KMS-11 (cell line): Measurements from ENCODE around the gene TCP10L.

Source experiments
- H2AFZ ChIP-seq: fragments of 200-600 bp; sonication (generic); 2 replicates; pipeline ENCODE4 v1.6.1; 2016; ENCODE audit warnings: antibody characterized with exemption, mixed run types, low read depth
- H3K27ac ChIP-seq: fragments of 200-600 bp; sonication (generic); 2 replicates; pipeline ENCODE4 v1.6.1; 2016; ENCODE audit warnings: mild to moderate bottlenecking, mixed run types
- H3K27me3 ChIP-seq: fragments of 200-600 bp; sonication (generic); 2 replicates; pipeline ENCODE4 v1.6.1; 2017; ENCODE audit warnings: mild to moderate bottlenecking, low read depth, mixed run types, moderate library complexity; ENCODE audit not compliant: insufficient read depth
- H3K36me3 ChIP-seq: fragments of 200-600 bp; sonication (generic); 2 replicates; pipeline ENCODE4 v1.6.1; 2017; ENCODE audit warnings: mild to moderate bottlenecking, mixed run types; ENCODE audit not compliant: insufficient read depth
- H3K4me1 ChIP-seq: fragments of 200-600 bp; sonication (generic); 2 replicates; pipeline ENCODE4 v1.6.1; 2016; ENCODE audit warnings: mild to moderate bottlenecking, low read depth, mixed run types; ENCODE audit not compliant: poor library complexity, severe bottlenecking
- H3K4me2 ChIP-seq: fragments of 200-600 bp; sonication (generic); 2 replicates; pipeline ENCODE4 v1.7.0; 2016; ENCODE audit warnings: mild to moderate bottlenecking, mixed run types
- H3K4me3 ChIP-seq: fragments of 200-600 bp; sonication (generic); IDR thresholded peaks from 2 replicates; pipeline ENCODE4 v1.6.1; 2017; ENCODE audit warnings: low read depth, low read length, mixed read lengths; ENCODE audit not compliant: insufficient read depth
- H3K79me2 ChIP-seq: fragments of 200-600 bp; sonication (generic); 2 replicates; pipeline ENCODE4 v1.6.1; 2016; ENCODE audit warnings: low read depth, mixed run types; ENCODE audit not compliant: insufficient read depth
- H3K9ac ChIP-seq: fragments of 200-600 bp; sonication (generic); 2 replicates; pipeline ENCODE4 v1.6.1; 2016; ENCODE audit warnings: mild to moderate bottlenecking, mixed run types
- H4K20me1 ChIP-seq: fragments of 200-600 bp; sonication (generic); 2 replicates; pipeline ENCODE4 v1.6.1; 2016; ENCODE audit warnings: mild to moderate bottlenecking, mixed run types; ENCODE audit not compliant: insufficient read depth
- TF ChIP-seq, protein P1 (sequence below): fragments of 200-600 bp; sonication (generic); conservative IDR thresholded peaks from 2 replicates; pipeline ENCODE4 v1.6.1; 2017; ENCODE audit warnings: low read depth, mild to moderate bottlenecking, antibody characterized with exemption, low read length, moderate library complexity, mixed read lengths

Gene TCP10L

GRCh38 chr21:32602099-32602498, 16.8 kb upstream of the TCP10L start:
- H3K27me3 ChIP-seq = no peaks in the 10 kb centered on the region
- TF ChIP-seq, protein P1, sequence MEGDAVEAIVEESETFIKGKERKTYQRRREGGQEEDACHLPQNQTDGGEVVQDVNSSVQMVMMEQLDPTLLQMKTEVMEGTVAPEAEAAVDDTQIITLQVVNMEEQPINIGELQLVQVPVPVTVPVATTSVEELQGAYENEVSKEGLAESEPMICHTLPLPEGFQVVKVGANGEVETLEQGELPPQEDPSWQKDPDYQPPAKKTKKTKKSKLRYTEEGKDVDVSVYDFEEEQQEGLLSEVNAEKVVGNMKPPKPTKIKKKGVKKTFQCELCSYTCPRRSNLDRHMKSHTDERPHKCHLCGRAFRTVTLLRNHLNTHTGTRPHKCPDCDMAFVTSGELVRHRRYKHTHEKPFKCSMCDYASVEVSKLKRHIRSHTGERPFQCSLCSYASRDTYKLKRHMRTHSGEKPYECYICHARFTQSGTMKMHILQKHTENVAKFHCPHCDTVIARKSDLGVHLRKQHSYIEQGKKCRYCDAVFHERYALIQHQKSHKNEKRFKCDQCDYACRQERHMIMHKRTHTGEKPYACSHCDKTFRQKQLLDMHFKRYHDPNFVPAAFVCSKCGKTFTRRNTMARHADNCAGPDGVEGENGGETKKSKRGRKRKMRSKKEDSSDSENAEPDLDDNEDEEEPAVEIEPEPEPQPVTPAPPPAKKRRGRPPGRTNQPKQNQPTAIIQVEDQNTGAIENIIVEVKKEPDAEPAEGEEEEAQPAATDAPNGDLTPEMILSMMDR = no peak
- H3K9ac ChIP-seq = no peak overlapping the region
- no peak overlapping the region for H2AFZ ChIP-seq
- H3K79me2 ChIP-seq = no peaks in the 10 kb centered on the region
- H3K4me1 ChIP-seq = no peaks in the 10 kb centered on the region
- no peaks in the 10 kb centered on the region; the same call in 1 of the 2 replicates for H3K36me3 ChIP-seq
- no peak overlapping the region for H3K27ac ChIP-seq
- no peaks in the 10 kb centered on the region for H4K20me1 ChIP-seq
- H3K4me3 ChIP-seq = no peak overlapping the region
- no peak overlapping the region for H3K4me2 ChIP-seq

- Histone ChIP-seq H3K79me2 (no peaks in the 10 kb centered on the region), H4K20me1 (no peaks in the 10 kb centered on the region), H3K9ac (no peak overlapping the region), H3K36me3 (no peaks in the 10 kb centered on the region), H3K27me3 (no peaks in the 10 kb centered on the region; the same call in 1 of the 2 replicates), H3K4me3 (no peak overlapping the region), H3K4me2 (no peak overlapping the region), H3K4me1 (peaks cover 16% of the 10 kb centered on the region), H2AFZ (no peak overlapping the region), H3K27ac (no peak overlapping the region)
- TF ChIP-seq, protein P1 = no peak
Measured at GRCh38 chr21:32599526-32599925, 14.2 kb upstream of the TCP10L start.

GRCh38 chr21:32599091-32599490, 13.8 kb upstream of the TCP10L start:
- TF ChIP-seq, protein P1 = no peak
- Histone ChIP-seq H3K4me2 (no peak overlapping the region), H3K36me3 (no peaks in the 10 kb centered on the region), H3K4me1 (peaks cover 16% of the 10 kb centered on the region), H3K27ac (no peak overlapping the region), H2AFZ (no peak overlapping the region), H3K9ac (no peak overlapping the region), H3K4me3 (no peak overlapping the region), H3K27me3 (no peaks in the 10 kb centered on the region; the same call in 1 of the 2 replicates), H4K20me1 (no peaks in the 10 kb centered on the region), H3K79me2 (no peaks in the 10 kb centered on the region)

DNA sequence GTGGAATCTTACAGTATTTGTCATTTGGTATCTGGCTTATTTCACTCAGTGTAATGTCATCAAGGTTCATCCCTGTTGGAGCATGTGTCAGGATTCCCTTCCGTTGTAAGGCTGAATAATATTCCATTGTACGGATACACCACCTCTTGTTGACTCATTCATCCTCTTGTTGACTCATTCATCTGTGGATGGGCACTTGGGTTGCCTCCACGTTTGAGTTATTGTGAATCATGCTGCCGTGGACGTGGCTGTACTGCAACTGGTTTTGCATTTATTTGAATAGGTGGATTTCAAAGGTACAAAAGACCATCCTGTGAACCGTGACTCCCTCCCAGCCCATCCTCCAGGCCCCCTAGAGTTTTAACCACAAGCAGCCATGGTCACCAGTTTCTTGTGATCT, 11.9 kb upstream of the TCP10L start:
- H3K27ac ChIP-seq = no peak overlapping the region
- no peak overlapping the region for H3K9ac ChIP-seq
- peaks cover 16% of the 10 kb centered on the region for H3K4me1 ChIP-seq

More for the DNA sequence above, 11.9 kb upstream of the TCP10L start:
- no peak overlapping the region for H3K4me2 ChIP-seq
- no peaks in the 10 kb centered on the region for H3K79me2 ChIP-seq
- H2AFZ ChIP-seq = no peak overlapping the region
- H4K20me1 ChIP-seq = no peaks in the 10 kb centered on the region
- H3K27me3 ChIP-seq = no peaks in the 10 kb centered on the region; the same call in 1 of the 2 replicates
- H3K4me3 ChIP-seq = no peak overlapping the region
- TF ChIP-seq, protein P1 = no peak
- no peaks in the 10 kb centered on the region for H3K36me3 ChIP-seq
